Endometrium (tissue), 2 donors: ENCODE measurements around the gene HAVCR1.
"Not testable (repeated sequence)": the region's sequence is repeated elsewhere in the genome, so short reads cannot be mapped to it uniquely, and the experiment has no call there.

Experiments
- FAIRE-seq: peaks from 2 replicates; lab custom pipeline; 2012; peaks lifted over from hg19 to GRCh38; lab: Jason Lieb, UNC
- donor health status: control.
- donor health status: control.

The HAVCR1 gene

GRCh38 chr5:157059093-157059539 lies at the start of gene HAVCR1:
TSS of gene HAVCR1 (minus strand) at chr5:157059116. CDS start at chr5:157057943, 1,173 bp downstream.
- FAIRE-seq: no peak

GRCh38 chr5:157107508-157107907 lies 48.6 kb upstream of the HAVCR1 start:
- no peak for FAIRE-seq

GRCh38 chr5:157106630-157107461 lies 47.9 kb upstream of the HAVCR1 start:
- no peak for FAIRE-seq

GRCh38 chr5:157100140-157100679 lies 41.3 kb upstream of the HAVCR1 start:
- FAIRE-seq: no peak

- FAIRE-seq: no peak
These were observed 29.6 kb upstream of the HAVCR1 start for GRCh38 chr5:157088342-157088990.

GRCh38 chr5:157086751-157087359 lies 27.9 kb upstream of the HAVCR1 start:
- FAIRE-seq: no peak

GRCh38 chr5:157085930-157086329 lies 27.0 kb upstream of the HAVCR1 start:
- FAIRE-seq: no peak

- no peak for FAIRE-seq
These were observed 21.4 kb upstream of the HAVCR1 start for GRCh38 chr5:157080286-157080685.

- FAIRE-seq: no peak
These were observed 17.6 kb upstream of the HAVCR1 start for GRCh38 chr5:157076558-157076957.

- FAIRE-seq: no peak
These were observed 13.6 kb upstream of the HAVCR1 start for GRCh38 chr5:157072508-157072907.

- no peak for FAIRE-seq
These were observed 11.0 kb upstream of the HAVCR1 start for GRCh38 chr5:157069949-157070348.

GRCh38 chr5:157068785-157069184 lies 9.9 kb upstream of the HAVCR1 start:
- FAIRE-seq: no peak

- no peak for FAIRE-seq
These were observed 9.4 kb upstream of the HAVCR1 start for GRCh38 chr5:157068339-157068738.

GRCh38 chr5:157067005-157067404 lies 8.1 kb upstream of the HAVCR1 start:
- no peak for FAIRE-seq

- no peak for FAIRE-seq
These were observed 7.2 kb upstream of the HAVCR1 start for GRCh38 chr5:157066080-157066479.

- no peak for FAIRE-seq
These were observed 5.0 kb upstream of the HAVCR1 start for GRCh38 chr5:157063776-157064430.

GRCh38 chr5:157059891-157060290 lies 975 bp upstream of the HAVCR1 start:
- FAIRE-seq: no peak

- no peak for FAIRE-seq
These were observed 1.2 kb downstream of the HAVCR1 start for GRCh38 chr5:157057459-157058370.

- not testable (repeated sequence) for FAIRE-seq
These were observed 2.1 kb downstream of the HAVCR1 start for GRCh38 chr5:157056848-157057247.

- no peak for FAIRE-seq
These were observed 7.2 kb downstream of the HAVCR1 start for GRCh38 chr5:157051604-157052245.

GRCh38 chr5:157050050-157050449 lies 8.9 kb downstream of the HAVCR1 start:
- no peak for FAIRE-seq
